ENCODE results near the gene FCHO1.

The FCHO1 gene

DNA sequence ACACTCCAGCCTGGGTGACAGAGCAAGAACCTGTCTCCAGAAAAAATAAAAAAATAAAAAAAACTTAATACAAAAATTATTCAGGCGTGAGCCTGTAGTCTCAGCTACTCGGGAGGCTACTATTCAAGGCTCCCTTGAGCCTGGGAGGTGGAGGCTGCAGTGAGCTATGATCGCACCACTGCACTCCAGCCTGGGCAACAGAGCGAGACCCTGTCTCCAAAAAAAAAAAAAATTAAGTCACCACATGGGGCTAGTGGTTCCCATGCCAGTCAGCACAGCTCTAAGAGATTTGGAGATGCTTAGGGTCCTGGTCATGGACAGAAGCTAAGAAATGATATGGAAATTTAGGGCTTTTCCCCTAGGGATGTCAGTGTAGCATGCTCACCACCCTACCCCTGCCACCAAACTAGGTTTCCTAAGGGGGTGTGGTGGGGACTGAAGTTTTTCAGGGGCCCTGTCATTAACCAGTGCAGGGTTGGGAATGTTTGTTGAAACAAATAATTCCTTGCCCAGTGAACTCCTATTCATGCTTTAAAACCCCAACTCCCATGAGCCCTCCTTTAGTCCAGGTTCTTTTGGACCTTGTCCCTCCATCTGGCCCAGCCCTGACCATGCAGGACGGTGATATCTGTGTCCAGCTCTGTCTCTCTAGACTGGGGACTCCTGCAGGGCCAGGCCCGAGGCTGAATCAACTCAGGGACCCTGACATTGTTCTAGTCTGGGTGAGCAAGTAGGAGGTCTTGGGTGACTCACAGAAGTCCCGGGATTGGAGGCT is 1.8 kb downstream of the FCHO1 start:
- TF ChIP-seq, protein P1, sequence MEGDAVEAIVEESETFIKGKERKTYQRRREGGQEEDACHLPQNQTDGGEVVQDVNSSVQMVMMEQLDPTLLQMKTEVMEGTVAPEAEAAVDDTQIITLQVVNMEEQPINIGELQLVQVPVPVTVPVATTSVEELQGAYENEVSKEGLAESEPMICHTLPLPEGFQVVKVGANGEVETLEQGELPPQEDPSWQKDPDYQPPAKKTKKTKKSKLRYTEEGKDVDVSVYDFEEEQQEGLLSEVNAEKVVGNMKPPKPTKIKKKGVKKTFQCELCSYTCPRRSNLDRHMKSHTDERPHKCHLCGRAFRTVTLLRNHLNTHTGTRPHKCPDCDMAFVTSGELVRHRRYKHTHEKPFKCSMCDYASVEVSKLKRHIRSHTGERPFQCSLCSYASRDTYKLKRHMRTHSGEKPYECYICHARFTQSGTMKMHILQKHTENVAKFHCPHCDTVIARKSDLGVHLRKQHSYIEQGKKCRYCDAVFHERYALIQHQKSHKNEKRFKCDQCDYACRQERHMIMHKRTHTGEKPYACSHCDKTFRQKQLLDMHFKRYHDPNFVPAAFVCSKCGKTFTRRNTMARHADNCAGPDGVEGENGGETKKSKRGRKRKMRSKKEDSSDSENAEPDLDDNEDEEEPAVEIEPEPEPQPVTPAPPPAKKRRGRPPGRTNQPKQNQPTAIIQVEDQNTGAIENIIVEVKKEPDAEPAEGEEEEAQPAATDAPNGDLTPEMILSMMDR (IDR thresholded peaks at IDR 0.05) = no peak

DNA sequence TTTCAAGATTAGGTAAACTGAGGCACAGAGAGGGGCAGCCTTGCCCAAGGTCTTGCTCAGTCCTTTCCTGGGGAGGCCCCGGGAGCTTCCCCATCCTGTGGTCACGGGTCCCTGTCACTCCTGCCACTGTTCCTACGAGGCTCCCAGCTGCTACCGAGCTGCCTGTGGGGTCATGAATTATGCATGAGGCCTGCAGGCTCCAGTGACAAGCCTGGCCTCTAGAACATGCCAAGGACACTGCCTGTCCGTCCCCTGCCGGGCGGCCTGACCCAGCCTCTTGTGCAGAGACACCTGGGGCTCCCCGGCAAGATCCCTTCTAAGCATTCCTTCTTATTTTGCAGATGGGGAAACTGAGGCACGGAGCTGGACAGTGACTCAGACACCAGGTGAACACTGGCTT is 2.7 kb downstream of the FCHO1 start:
- TF ChIP-seq, protein P1 (IDR thresholded peaks at IDR 0.05) = no peak

DNA sequence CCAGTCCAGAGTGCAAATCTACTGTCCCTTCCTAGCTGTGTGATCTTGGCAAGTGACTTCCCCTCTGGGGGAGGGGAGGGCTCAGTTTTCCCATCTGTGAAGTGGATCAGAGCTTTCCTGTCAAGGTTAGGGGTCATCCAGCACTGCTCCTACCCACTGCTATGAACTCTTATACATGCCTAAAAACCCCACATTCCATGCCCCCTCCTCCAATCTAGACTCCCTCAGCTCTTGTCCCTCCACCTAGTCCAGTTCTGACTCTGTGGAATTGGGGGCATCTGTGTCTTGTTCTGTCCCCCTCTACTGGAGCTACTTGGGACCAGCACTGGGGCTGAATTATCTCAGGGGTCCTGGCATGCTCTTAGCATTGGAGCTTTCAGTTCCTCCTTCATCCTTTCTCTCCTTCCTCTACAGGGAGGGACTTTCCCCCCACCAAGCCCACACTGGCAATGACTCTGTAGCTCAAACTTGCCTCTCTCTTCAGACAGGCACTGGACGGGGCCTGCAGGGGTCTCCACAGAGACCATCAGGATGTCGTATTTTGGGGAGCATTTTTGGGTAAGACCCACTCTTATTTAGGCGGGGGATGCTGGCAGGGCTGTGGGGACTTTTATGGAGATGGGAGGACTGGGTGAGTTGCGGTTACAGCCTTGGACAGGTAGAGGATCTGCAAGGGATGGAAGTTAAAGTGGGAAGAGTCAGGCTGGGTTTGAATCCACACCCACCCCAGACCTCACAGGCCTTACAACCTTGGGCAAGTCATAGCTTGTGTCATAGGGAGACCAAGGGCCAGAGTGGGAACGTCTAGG is 3.6 kb downstream of the FCHO1 start:
- TF ChIP-seq, protein P1 (IDR thresholded peaks at IDR 0.05) = no peak

GRCh38 chr19:17755443-17755890 is 4.2 kb downstream of the FCHO1 start:
- TF ChIP-seq, protein P1 (IDR thresholded peaks at IDR 0.05) = no peak

DNA sequence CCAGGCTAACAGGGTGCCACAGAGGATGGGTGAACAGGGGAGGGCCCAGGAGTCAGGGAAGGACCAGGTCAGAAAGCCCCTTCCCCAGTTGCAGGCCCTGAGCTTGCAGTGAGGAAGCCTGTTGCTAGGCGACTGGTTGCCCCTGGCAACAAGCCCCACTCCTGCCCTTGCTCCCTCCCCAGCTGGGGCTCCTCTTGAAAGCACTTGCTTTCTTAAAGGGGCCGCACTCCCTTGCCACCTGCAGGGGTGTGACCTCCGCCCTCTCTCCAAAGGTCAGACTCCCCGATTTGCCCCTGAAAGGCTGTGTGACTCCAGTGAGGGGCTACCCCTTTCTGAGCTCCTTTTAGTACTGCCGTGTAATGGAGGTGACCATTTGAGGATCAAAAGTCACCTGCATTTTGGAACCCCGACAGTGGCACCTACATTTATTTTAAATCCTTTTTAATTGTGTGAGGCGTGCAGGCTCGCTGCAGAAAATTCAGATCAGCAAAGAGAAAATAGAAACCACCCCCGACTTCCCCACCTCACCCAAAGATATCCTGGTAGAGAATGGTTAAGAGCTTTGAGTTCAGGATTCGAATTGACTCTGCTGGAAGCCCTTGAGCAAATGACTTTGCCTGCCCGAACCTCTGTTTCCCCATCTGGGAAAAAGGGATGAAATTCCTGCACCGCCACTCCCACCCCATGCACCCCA is 4.8 kb downstream of the FCHO1 start:
- TF ChIP-seq, protein P1 (IDR thresholded peaks at IDR 0.05) = no peak

- TF ChIP-seq, protein P1 (IDR thresholded peaks at IDR 0.05) = no peak
Observed at GRCh38 chr19:17757125-17757524, 5.8 kb downstream of the FCHO1 start.

DNA sequence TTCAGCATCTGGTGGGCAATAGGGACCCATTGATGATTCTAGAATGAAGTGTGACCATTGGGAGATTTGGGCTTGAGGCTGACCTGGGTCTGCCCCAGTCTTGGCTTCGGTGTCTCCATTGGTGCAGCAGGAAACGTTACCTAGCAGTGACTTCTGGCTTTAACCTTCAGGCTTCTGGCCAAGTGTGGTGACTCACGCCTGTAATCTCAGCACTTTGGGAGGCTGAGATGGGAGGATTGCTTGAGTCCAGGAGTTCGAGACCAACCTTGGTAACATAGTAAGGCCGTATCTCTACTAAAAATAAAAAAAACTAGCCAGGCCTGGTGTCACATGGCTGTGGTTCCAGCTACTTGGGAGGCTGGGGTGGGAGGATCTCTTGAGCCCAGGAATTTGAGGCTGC is 7.2 kb downstream of the FCHO1 start:
- TF ChIP-seq, protein P1 (IDR thresholded peaks at IDR 0.05) = no peak

Measured in LNCAP (cell line).